ENCODE data around the gene HK2.

The HK2 gene

DNA sequence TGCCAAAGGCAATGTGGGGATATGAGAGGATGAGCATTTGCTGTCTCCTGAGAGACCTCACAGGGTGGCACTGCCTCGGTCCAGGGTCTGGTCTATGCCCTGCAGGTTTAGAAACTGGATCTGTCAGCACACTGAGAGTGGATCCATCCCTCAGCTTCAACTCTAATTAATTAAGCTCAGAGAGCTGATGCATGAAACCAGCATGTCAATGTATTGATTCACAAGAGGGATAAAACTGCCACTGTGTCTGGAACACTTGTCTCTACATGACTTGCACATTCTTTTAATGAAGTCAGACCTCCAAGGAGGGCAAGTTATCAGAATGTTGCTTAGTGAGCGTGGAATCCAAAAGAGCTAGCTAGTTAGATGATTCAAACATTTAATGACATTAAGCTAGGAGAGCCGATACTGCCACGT is 102.1 kb downstream of the HK2 start:
- DNase-seq (ENCODE audit: low read depth in 3 of 3) = no peak

DNA sequence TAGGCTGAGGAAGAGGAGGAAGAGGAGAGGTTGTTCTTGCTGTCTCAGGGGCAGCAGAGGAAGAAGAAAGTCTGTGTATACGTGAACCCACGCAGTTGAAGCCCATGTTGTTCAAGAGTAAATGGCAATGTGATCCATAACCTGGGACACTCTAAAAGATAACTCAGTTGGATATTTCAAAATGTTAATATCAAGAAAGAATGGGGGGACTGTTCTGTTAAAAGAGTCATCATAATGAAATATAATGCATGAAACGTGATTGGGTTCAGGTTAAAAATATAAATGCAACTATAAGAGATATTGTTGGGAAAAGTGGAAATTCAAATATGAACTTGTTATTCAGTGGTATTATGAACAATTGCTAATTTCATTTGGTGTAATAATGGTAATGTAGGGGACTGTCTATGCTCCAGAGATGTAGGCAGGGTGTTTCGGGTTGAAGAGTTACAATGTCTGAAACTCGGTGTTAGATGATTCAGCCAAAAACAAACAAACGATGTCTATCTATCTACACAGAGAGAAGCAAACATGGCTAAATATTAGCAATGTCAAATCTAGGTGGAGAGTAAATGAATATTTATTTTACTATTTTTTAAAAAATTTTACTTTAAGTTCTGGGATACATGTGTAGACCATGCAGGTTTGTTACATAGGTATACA is 103.4 kb downstream of the HK2 start:
- DNase-seq (ENCODE audit: low read depth in 3 of 3) = no peak

DNA sequence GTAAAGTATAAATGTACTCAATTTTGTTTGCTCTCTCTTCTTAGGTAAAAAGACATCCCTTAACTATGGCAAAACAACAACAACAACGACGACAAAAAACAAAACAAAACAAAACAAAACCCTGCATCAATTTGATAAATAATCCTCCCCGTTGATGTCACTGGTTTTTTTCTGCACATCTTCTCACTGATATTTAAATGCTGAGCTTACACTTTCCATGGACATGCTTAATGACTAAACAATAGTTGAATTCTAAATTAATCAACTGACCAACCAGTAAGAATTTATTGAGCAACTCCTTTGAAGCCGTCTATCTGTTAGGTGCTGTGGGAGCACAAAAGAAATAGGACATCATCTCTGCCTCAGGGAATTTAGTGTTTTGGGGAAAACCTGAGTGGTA is 104.3 kb downstream of the HK2 start:
- DNase-seq (ENCODE audit: low read depth in 3 of 3) = no peak

DNA sequence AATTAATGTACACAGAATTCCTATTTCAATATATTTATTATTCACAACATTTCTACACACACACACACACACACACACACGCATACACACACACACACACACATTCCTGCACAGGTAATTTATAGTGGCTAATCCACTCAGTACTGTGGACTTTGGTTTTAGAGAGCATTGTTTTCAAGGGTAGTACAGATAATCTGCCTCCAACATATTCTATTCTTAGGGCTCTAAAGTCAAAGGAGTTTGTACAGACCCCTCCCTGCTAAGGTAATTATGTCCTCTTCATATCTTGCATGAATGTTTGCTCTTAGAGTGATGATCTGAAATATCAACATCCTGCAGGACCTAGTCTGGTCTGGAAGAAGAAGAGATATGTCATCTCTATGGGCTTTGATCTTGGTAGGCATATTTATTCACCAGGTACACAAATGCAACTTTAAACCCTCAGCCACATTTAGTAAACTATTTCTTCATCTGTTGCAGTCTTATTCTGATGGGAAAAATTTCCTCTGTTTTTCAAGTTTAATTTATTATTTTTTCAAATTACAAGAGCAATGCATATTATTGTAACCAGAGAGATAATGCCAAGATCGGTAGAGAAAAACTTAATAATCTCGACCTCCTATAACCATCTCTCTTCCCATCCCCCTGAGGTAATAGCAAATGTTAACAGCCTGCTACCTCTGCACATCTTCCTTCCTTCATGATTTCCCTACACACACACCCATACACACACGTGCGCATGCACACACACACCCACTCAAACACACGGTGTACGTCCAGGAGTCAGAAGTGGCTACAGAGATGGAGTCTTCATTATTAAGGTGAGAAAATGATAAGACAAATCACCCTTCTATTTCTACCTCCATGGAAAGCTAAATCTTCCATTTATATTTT is 106.2 kb downstream of the HK2 start:
- no peak for DNase-seq (ENCODE audit: low read depth in 3 of 3)

DNA sequence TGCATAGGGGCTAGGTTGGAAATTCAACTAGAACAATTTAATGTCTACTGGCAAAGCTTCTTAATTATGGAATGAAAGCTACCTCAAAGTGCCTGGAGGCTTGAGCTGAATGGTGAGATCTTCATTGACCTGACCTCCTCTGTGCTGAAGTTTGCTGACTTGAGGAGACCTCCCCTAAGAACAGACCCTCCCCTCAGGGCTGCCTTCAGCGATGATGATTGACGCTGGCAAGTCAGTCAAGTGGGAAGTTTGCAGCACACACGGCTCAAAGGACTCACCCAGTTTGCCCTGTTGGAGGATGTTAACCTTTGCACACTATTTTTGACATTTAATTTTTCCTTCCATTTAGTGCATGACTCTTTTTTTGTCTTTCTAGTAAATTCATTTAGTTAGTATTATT is 107.4 kb downstream of the HK2 start:
- DNase-seq (ENCODE audit: low read depth in 3 of 3) = no peak

DNA sequence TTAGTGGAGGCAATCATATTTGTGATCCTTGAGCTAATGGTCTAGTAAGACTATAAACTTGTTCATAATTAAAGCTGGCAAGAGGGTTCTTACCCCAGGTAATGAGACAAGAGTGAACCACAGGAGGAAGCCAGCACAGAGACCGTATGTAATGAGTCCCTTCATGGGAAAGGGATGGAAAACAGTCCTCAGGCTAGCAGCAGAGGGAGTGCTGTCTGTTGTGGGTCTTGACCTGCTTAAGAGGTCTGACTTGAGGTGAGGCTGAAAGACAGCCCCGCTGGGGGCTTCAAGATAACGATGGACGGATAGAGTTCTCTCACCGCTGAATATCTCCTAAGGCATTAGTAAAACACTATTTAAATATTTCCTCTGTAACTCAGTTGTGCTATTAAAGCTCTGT is 108.3 kb downstream of the HK2 start:
- no peak for DNase-seq (ENCODE audit: low read depth in 3 of 3)
